ENCODE results near the gene NUP210L. TPM values are rescaled to one million over a fixed set of nuclear protein-coding genes. Genes with fewer than 3 reads are reported as not detected.
A peak's percentile ranks its signal among the peaks of the same experiment; 100 is the strongest.
"Not testable (repeated sequence)": the region's sequence is repeated elsewhere in the genome, so short reads cannot be mapped to it uniquely, and the experiment has no call there.

Gene NUP210L
- total RNA-seq, 1 donor from 2014 or later, result 0.05 TPM

DNA sequence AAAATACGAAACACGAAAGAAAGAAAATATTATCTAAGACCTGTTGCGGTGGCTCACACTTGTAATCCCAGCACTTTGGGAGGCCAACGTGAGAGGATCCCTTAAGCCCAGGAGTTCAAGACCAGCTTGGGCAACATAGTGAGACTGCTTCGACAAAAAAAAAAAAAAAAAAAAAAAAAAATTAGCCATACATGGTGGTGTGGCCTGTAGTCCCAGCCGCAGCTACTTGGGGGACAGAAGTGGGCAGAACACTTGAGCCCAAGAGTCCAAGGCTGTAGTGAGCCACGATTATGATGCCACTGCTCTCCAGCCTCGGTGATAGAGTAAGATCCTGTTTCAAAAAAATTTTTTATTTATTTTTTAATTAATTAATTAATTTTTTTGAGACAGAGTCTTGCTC, 167.3 kb downstream of the NUP210L start:
- H3K4me1 Mint-ChIP-seq (ENCODE audit: low read depth), result peaks cover 33% of the 10 kb centered on the region
- H3K27ac Mint-ChIP-seq, result peak overlapping the region; percentile 46
- no peaks in the 10 kb centered on the region for H3K9me3 Mint-ChIP-seq (ENCODE audit: low read depth)
- TF ChIP-seq, protein P1, sequence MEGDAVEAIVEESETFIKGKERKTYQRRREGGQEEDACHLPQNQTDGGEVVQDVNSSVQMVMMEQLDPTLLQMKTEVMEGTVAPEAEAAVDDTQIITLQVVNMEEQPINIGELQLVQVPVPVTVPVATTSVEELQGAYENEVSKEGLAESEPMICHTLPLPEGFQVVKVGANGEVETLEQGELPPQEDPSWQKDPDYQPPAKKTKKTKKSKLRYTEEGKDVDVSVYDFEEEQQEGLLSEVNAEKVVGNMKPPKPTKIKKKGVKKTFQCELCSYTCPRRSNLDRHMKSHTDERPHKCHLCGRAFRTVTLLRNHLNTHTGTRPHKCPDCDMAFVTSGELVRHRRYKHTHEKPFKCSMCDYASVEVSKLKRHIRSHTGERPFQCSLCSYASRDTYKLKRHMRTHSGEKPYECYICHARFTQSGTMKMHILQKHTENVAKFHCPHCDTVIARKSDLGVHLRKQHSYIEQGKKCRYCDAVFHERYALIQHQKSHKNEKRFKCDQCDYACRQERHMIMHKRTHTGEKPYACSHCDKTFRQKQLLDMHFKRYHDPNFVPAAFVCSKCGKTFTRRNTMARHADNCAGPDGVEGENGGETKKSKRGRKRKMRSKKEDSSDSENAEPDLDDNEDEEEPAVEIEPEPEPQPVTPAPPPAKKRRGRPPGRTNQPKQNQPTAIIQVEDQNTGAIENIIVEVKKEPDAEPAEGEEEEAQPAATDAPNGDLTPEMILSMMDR (IDR thresholded peaks at IDR 0.05; ENCODE audit: unreplicated experiment), result no peak
- peaks cover 20% of the 10 kb centered on the region for H3K36me3 Mint-ChIP-seq (ENCODE audit: insufficient read depth)
- H3K27me3 Mint-ChIP-seq, result no peaks in the 10 kb centered on the region
- H3K4me3 Mint-ChIP-seq (ENCODE audit: low read depth), result no peak overlapping the region
- no peak for DNase-seq (ENCODE audit: low spot score, unreplicated experiment)

DNA sequence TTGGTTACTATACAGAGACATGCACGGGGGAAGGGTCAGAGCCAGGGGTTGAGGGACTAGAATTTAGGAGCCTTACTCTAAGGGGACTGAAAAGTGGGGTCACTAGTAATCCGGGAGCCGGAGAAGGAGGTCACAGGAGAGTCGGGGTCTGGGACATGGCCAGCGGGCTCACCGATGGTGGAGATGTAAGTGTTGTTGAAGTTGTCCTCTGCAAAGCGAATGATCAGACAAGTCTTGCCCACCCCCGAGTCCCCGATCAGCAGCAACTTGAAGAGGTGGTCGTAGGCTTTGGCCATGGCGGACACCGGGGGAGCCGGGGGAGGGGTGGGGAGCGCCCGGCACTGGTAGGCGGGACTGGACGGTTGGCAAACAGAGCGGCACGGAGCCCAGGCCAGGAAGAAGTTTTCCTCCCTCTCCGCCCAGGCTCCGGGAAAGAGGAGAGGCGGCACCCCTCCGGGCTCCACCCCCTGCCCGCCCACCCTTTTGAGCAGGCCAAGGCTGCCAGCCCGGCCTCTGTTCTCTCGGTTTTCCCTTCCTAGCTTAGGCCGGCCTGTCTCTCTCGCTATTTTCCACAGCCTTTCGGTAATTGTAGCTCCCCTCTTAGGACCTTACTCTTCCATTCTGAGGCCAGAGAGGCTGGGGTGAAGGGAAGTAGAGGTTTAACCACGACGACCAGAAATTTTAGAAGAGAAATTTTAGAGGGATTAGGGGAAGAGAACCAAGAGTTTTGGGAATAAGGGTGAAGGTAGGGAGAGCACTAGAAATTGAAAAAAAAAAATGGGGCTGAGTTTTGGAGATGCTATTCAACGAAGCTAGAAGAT, 168.7 kb downstream of the NUP210L start, which contains the start of gene RAB13:
Gene RAB13 (minus strand): TSS at position 399 of the 821 bp plus-strand sequence. CDS start 103 bp downstream, at position 296.
- no peaks in the 10 kb centered on the region for H3K9me3 Mint-ChIP-seq (ENCODE audit: low read depth)
- no peaks in the 10 kb centered on the region for H3K27me3 Mint-ChIP-seq
- H3K4me1 Mint-ChIP-seq (ENCODE audit: low read depth), result peaks cover 22% of the 10 kb centered on the region
- TF ChIP-seq, protein P1 (IDR thresholded peaks at IDR 0.05; ENCODE audit: unreplicated experiment), result no peak
- H3K4me3 Mint-ChIP-seq (ENCODE audit: low read depth), result peak within 1 kb of the TSS; percentile 95
- peak; percentile 65 for DNase-seq (ENCODE audit: low spot score, unreplicated experiment)
- H3K36me3 Mint-ChIP-seq (ENCODE audit: insufficient read depth), result peaks cover 9% of the 10 kb centered on the region
- H3K27ac Mint-ChIP-seq, result peak within 1 kb of the TSS; percentile 95

DNA sequence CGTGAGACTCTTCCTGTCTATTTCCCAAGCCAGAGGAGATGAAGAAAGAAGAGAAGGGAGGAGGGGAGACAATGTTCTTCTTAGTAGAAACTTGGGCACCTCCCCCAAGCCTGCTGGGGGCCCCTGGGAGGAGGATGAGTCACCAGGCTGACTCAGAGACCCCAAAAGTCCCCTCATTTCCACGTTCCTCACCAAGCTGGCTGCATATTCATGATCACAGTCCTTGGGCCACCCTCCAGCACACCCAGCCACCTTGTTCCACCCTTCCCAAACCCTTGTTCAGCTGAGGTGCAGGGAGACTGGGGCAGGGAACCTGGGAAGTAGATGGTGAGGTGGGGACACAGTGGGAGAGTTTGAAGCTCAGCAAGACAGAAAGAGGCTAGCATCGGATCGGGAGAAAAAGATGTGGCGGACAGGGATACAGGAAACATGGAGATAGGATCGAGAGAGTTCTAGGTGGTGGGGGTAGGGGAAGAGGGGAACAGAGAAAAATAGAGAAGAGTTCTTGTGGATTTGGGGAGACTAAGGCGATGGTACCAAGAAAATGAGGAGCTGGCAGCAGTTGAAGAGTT, 169.4 kb downstream of the NUP210L start:
- TF ChIP-seq, protein P1 (IDR thresholded peaks at IDR 0.05; ENCODE audit: unreplicated experiment), result no peak
- Mint-ChIP-seq H3K4me3 (ENCODE audit: low read depth) (peak overlapping the region; percentile 95), H3K4me1 (ENCODE audit: low read depth) (peaks cover 20% of the 10 kb centered on the region), H3K27me3 (no peaks in the 10 kb centered on the region), H3K9me3 (ENCODE audit: low read depth) (no peaks in the 10 kb centered on the region), H3K36me3 (ENCODE audit: insufficient read depth) (peaks cover 8% of the 10 kb centered on the region), H3K27ac (peak overlapping the region; percentile 92)
- no peak for DNase-seq (ENCODE audit: low spot score, unreplicated experiment)

DNA sequence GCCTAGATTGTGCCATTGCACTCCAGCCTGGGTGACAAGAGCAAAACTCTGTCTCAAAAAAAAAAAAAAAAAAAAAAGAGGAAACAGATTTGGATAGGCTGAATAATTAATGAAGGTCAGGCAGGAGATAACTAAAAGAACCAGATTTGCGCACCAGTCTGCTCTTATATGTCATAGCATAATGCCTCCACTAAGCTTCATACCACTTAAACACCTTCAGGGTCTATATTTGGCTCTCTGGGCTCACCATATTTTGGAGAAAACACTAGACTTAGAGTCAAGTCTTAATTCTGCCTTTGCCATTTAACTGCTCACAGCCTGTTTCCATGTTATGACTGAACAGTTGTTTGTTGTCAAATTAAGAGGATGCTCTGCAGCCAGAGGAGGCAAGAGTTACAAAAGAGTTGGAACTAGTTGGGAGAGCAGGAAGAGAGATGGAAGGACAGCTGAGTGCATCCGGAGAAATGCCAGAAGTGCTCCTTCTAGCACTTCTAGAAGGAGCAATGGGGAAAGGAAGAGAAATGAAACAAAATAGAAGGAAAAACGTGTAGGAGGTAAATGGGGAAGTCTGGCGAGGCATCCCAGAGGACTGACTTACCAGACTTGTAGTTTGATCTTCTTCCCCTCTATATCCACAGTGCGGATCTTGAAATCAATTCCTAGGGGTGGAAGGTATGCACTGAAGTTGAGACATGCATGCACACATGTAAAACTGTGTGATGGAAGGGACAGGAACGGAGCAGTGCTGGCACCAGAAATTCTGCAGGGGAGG, 170.6 kb downstream of the NUP210L start:
- DNase-seq (ENCODE audit: low spot score, unreplicated experiment), result no peak
- H3K4me3 Mint-ChIP-seq (ENCODE audit: low read depth), result peak overlapping the region; percentile 25
- no peaks in the 10 kb centered on the region for H3K9me3 Mint-ChIP-seq (ENCODE audit: low read depth)
- TF ChIP-seq, protein P1 (IDR thresholded peaks at IDR 0.05; ENCODE audit: unreplicated experiment), result no peak
- H3K27ac Mint-ChIP-seq, result no peak overlapping the region
- peaks cover 8% of the 10 kb centered on the region for H3K36me3 Mint-ChIP-seq (ENCODE audit: insufficient read depth)
- no peaks in the 10 kb centered on the region for H3K27me3 Mint-ChIP-seq
- peaks cover 19% of the 10 kb centered on the region for H3K4me1 Mint-ChIP-seq (ENCODE audit: low read depth)

DNA sequence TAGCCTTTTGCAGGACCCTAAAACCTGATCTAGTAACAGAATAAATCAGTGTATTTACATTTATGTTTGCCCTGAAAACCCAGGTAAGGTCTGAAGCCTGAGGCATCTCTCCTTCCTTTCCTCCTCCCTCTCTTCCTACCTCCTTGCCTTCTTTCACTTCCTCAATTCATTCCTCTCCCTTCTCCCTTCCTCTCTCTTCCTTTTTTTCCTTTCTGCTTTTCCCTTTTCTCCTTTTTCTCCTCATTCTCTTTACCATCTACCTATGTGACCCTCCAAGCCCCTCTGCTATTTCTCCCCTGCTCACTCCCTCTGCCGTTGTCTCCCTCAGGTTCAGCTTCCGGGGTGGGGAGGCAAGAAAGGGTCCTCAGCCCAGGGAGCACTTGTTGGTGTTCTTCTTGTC, 173.1 kb downstream of the NUP210L start:
- Mint-ChIP-seq H3K4me1 (ENCODE audit: low read depth) (peaks cover 25% of the 10 kb centered on the region), H3K27ac (peak overlapping the region; percentile 92)
- H3K27me3 Mint-ChIP-seq; H3K4me3 Mint-ChIP-seq (ENCODE audit: low read depth); H3K9me3 Mint-ChIP-seq (ENCODE audit: low read depth); DNase-seq (ENCODE audit: low spot score, unreplicated experiment); H3K36me3 Mint-ChIP-seq (ENCODE audit: insufficient read depth): not testable (repeated sequence)

DNA sequence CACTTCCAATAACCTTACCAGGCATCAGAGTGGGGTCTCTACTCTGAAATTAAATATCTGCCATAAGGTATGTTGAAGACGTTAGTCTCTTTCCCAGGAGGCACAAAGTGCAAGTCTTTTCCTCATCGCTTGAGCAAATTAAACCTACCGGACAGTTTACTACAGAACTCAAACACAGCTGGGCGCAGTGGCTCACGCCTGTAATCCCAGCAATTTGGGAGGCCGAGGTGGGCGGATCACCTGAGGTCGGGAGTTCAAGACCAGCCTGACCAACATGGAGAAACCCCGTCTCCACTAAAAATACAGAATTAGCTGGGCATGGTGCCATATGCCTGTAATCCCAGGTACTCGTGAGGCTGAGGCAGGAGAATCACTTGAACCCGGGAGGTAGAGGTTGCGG, 175.8 kb downstream of the NUP210L start:
- DNase-seq (ENCODE audit: low spot score, unreplicated experiment); H3K27me3 Mint-ChIP-seq; H3K36me3 Mint-ChIP-seq (ENCODE audit: insufficient read depth); H3K27ac Mint-ChIP-seq; H3K9me3 Mint-ChIP-seq (ENCODE audit: low read depth): not testable (repeated sequence)
- Mint-ChIP-seq H3K4me1 (ENCODE audit: low read depth) (peaks cover 19% of the 10 kb centered on the region), H3K4me3 (ENCODE audit: low read depth) (peak overlapping the region; percentile 96)
